ENCODE measurements around the gene NXPE2. TPM values are rescaled to one million over a fixed set of nuclear protein-coding genes. Genes with fewer than 3 reads are reported as not detected.
"Not testable (repeated sequence)": the region's sequence is repeated elsewhere in the genome, so short reads cannot be mapped to it uniquely, and the experiment has no call there.

Gene NXPE2
- 0.05 and 0.17 TPM in 2 replicates for total RNA-seq

DNA sequence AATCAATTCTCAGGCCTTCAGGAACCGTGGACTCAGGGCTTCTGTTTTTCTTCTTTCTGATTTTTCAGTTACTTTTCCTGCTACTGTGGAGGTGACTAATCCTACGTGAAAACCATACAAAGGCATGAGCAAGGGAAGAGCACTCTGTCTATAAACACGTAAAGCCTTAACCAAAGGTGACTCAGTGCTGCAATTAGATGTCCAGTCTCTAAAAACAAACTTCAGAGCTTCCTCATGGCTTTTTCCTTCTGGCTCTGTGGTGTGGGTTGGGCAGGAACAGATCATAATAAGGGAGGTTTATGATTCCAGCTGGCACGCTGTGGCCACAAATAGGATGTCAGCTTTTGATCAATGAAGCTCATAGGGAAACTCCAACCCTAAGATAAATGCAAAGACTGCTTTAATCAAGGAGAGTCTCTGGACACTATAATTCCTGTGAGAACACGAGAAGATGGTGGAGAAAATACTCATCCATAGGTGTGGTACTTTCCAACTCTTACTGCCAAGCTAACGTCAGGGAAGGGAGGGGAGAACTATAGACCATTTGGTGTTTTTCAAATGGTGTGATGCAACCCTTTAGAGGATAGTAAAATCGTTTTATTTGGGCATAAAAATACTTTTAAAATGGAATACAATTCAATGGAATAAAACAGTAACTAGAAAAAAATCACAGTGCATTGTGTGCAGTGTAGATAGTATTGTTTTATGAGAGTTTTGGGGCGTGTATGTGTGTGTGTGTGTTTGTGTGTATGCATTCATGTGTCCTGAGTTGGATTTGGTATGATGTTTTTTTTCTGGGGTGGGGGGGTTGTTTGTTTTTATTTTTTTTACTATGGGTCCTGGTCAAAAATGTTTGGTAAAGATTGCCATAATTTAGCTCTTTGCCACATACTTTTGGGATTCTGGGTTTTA, at the start of gene NXPE2:
Gene NXPE2 (plus strand): TSS at position 403 of the 912 bp plus-strand sequence. CDS start 49 bp downstream, at position 452.
- peak; percentile 72 for DNase-seq (ENCODE audit: low read depth)

DNA sequence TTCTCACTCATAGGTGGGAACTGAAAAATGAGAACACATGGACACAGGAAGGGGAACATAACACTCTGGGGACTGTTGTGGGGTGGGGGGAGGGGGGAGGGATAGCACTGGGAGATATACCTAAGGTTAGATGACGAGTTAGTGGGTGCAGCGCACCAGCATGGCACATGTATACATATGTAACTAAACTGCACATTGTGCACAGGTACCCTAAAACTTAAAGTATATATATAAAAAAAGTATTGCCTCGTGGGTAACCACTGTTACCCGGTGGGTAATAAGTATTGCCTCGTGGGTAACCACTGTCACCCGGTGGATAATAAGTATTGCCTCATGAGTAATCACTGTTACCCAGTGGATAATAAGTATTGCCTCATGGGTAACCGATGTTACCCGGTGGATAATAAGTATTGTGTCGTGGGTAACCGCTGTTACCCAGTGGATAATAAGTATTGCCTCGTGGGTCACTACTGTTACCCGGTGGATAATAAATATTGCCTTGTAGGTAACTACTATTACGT, 46.8 kb upstream of the NXPE2 start:
- not testable (repeated sequence) for DNase-seq (ENCODE audit: low read depth)

DNA sequence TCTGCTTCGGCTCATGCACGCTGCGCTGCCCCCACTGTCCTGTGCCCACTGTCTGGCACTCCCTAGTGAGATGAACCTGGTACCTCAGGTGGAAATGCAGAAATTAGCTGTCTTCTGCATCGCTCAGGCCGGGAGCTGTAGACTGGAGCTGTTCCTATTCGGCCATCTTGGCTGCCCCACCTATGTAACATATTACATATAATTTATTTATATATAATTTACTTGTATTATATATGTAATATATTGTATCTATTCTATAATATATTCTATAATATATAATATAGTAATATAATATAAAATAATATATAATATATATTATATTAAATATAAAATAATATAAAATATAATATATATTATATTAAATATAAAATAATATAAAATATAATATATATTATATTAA, 38.9 kb upstream of the NXPE2 start:
- DNase-seq (ENCODE audit: low read depth) = not testable (repeated sequence)

DNA sequence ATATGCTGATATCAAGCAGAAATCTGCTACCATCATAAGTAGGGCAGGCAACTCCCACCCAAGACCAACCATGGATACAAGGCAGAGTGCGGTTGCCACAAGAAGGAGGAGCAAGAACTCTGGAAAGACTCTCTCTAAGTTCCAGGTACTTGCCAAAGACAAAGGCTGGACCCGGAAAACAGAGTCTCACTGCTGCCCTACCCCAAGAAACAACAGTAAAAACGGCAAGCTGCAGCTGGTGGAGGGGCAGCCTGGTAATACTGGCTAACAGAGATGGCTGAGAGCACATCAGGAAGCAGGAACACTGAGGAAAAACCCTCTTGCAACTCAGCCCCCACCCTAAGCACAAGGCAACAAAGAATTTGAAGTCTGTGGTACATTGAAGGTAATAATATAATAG, 27.7 kb upstream of the NXPE2 start:
- no peak for DNase-seq (ENCODE audit: low read depth)

DNA sequence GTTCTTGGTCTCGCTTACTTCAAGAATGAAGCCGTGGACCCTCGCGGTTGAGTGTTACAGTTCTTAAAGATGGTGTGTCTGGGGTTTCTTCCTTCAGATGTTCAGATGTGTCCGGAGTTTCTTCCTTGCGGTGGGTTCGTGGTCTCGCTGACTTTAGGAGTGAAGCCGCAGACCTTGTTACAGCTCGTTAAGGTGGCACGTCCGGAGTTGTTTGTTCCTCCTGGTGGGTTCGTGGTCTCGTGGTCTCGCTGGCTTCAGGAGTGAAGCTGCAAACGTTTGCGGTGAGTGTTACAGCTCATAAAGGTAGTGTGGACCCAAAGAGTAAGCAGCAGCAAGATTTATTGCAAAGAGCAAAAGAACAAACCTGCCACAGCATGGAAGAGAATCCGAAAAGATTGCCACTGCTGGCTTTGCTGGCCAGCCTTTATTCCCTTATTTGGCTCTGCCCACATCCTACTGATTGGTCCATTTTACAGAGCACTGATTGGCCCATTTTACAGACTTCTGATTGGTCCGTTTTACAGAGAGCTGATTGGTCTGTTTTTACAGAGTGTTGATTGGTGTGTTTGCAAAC, 27.1 kb upstream of the NXPE2 start:
- no peak for DNase-seq (ENCODE audit: low read depth)

DNA sequence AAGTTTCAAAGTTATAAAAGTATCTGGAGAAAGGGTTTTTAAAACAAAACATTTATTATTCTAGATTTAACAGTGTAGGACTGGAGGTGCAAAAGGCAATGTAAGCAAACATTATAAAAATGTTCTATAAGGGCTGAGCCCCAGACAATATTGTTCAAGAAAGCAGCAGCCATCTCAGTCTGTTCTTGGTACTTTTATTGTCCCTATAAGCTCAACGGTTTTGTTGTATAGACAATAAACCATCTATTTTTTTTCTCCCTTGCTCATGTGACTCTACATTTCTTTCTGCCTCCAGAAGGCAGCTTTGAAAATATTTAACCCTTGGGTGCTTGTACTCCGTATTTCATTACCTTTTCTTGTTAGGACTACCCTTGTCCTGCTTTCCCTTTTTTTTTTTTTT, 25.2 kb upstream of the NXPE2 start:
- no peak for DNase-seq (ENCODE audit: low read depth)

DNA sequence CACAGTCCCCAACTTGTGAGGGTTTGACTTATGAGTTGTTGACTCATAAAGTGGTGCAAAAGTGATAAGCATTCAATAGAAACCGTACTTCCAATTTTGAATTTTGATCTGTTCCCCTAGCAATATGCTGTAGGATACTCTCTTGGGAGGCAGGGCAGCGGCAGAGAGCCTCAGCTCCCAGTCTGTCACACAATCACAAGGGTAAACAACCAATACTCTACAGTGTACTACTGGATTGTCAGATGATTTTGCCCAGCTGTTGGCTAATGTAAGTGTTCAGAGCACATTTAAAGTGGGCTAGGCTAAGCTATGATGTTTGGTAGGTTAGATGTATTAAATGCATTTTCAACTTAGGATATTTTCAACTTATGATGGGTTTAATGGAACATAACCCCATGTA, 13.7 kb upstream of the NXPE2 start:
- DNase-seq (ENCODE audit: low read depth) = no peak

DNA sequence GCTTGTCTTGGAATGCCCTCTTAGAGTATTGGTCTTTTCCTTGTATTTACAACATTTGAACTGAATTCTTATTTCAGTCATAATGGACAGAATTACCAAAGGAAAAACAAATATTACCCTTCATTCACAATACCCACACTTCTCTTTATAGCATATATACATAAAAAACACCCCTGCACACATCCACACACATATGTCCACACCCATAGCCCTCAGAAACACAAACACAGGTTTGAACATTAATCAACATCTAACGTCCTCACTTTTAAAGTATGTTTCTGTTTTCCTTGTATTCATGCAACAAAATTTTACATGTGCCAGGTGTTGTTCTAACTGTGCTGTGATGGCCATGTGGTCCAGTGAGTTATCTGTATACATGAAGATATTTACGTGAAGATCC, 11.6 kb upstream of the NXPE2 start:
- DNase-seq (ENCODE audit: low read depth) = no peak

DNA sequence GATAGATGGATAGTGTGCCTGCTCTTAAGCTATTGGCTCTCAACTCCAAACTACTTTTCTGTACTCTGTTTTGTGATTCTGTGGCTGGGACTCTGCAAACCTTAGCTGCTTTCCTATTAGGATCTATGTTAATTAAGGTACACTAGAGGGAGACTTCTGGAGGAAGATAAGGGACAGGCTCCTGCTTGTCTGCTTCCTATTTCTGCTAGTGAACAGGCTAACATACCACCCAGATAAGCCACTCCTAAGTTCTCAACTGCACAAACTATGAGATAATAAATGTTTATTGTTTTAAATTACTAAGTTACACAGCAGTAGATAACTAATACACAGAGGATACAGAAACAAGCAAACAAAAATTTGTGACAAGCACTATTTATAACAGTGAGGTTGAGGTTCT, 10.2 kb upstream of the NXPE2 start:
- DNase-seq (ENCODE audit: low read depth) = no peak

DNA sequence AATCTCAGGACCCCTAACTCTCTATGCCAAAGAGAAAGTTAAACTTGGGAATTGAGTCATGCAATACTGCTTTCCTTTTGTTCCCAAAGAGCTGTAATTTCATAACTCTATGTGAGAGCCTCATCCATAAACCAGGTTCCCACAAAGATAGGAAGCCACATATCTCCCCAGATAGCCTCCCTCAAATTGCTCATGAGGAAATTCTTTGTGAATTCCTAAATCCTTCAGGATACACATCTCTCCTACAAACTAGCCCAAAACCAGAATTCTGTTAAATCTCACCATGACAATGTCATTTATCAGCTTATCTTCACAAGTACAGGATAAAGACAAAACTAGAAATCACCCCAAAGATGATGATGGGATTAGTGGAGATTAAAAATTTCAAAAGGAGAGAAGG, 4.7 kb upstream of the NXPE2 start:
- DNase-seq (ENCODE audit: low read depth) = no peak

DNA sequence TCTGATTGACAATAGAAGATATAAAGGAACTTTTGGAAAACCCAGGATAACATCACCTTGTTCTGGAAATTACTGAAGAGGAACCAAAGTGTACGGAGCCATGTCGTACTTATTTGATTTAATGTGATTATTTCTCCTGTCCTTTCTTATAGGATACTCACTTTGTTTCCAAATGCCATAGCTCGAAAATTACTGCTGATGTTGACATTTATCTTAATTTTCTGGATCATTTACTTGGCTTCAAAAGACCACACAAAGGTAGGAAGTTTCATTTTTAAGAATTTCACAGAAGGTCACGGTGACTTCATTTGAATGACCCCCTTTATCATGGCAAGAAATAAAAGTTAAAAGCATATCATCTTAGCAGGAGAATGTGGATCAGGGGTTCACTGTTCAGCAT, 1.2 kb downstream of the NXPE2 start:
- DNase-seq (ENCODE audit: low read depth) = no peak

DNA sequence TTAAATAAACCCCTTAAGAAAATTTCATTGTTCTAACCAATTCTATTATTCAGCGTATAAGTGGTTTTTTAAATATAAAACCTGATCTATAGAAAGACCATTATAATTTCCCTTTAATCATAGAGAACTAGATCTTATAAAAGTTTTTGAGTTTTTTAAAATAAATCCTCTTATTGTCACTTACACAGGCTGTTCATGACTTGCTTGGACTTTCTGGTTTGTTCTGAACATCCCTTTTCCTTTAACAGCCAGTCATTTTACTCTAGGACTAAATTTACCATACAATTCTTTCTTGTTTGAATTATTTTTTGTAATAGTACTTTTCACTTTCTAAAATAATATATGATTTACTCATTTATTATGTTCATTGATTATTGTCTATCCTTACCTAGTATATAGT, 4.7 kb downstream of the NXPE2 start:
- no peak for DNase-seq (ENCODE audit: low read depth)

DNA sequence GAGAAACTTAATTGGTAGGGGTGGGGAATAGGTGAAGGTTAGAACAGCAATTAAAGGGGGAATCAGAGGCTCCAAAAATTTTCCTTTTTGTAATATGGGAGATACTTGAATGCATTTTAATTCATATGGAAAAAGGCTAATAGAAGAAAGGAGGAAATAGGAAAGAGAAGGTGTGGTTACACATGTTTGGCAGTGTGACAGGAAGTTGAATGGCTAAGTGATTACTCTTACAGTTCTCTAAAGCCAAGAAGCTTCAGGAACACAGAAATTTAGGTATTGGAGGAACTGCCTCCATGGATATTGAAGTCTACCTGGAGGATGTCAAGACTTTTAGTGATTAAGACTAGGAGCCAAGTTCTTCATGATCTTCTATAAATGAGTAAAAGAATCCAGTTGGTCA, 6.3 kb downstream of the NXPE2 start:
- DNase-seq (ENCODE audit: low read depth) = no peak

DNA sequence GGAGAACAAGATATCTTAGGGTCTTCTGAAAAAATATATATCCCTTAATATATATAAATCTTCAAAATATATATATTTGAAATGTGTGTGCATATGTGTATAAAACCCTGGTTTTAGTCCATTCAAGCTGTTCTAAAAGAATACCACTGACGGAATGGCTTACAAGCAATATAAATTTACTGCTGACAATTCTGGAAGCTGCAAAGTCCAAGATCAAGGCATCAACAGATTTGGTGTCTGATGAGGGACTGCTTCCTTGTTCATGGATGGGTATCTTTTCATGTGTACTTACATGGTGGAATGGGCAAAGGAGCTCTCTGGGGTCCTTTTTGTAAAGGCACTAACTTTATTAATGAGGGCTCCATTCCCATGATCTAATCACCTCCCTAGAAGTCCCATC, 6.8 kb downstream of the NXPE2 start:
- DNase-seq (ENCODE audit: low read depth) = no peak

DNA sequence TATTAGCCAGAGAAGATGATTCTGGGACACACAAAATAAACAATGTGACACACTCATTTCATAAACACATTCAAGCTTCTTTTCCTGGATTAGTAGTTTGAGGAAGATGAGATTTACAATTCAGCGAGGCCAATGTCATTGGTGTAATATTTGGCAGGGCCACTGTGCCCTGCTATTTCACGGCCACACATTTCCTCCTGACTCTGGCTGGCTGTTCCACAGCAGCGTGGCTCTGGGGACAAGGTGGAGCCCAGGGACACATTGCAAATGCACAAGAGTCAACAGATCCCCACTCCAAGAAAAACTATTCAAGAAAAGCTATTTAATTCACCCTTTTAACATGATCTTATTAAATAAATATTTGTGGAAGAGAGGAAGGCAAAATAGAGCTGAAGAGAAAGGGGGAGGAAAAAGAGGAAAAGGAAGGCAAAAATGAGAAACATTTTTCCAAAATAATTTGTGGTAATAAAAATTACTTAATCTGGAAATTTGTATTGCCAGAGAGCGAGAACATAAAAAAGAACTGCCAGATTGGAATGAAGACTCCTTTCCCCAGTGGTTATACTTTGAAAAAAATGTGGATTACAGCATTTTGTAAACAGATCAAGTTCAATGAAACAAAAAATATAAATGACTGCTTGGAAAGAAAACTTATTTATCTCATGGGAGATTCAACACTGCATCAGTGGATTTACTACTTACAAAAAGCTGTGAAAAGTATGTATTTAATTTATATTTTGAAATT, 27.1 kb downstream of the NXPE2 start:
- no peak for DNase-seq (ENCODE audit: low read depth)

DNA sequence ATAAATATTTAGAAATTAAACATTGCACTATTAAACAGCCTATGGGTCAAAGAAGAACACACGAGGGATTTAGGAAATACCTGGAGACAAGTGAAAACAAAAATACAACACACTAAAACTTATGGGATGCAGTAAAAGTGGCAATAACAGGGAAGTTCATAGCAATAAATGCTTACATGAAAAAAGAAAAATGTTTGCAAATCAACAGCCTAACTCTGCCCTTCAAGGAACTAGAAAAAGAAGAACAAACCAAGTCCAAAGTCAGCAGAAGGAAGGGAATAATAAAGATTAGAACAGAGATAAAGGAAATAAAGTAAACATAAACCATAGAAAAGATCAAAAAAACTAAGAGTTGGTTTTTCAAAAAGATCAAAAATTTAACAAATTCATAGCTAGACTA, 31.6 kb downstream of the NXPE2 start:
- no peak for DNase-seq (ENCODE audit: low read depth)

DNA sequence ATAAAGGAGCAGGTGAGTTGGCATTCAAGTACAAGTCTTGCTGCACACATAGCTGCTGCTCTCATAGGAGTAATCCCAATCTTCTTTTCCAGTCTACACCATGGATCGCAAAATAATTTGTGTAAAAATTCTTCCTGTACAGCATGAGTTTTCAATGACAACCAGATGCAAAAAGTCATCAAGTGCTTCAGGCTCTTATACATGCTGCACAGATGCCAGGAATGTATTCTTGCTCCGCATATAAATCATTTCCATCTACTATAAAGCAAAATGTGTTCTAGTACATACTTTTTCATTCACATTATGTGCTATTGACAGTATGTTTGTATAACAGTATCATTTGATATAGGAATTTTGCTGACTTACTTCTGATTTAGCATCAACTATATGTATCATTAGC, 35.4 kb downstream of the NXPE2 start:
- DNase-seq (ENCODE audit: low read depth) = no peak

DNA sequence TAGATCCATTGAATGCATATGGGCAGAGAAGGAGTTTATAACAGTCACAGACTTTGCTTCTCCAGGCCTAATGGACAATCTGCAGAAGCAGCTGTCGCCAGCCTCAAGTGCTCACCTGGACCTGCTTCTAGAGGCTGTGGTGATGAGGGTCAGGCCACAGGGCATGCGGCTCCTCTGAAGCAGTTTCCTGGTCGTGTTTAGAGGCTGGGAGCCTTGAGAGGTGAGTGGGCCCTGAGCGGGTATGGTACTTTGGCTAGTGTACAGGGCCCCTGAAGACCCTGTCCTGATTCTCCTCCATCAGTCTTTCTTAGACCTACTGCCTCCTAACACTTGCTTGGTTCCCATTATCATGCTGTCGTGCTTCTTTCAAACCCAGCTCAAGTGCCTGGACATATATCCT, 41.2 kb downstream of the NXPE2 start:
- DNase-seq (ENCODE audit: low read depth) = no peak

DNA sequence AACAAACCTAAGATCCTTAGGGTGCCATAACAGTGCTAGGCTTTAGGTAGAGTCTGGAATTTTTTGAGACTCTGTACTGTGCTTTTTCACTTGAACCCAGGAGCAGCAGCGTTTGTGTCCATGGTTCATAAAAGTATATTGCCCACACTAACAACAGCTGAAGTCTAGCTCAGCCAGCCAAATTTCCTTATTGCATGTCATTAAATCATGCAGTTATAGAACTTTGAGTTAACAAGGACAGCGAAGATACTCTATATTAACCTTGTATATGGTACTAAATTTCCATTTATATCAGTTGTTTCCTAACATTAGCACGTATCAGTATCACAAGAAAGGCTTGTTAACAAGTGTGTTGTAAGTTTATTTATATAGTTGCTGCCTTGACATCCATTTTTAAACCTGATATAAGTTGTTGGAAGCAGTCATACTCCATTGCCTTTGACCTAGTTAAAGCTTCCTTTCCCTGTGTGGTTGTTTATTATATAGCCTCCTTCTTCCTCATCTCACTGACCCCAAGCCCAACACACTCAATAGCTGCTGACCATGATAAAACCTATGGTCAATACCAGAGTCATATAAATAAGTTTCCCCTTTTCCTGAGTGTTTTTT, 46.7 kb downstream of the NXPE2 start:
- no peak for DNase-seq (ENCODE audit: low read depth)

DNA sequence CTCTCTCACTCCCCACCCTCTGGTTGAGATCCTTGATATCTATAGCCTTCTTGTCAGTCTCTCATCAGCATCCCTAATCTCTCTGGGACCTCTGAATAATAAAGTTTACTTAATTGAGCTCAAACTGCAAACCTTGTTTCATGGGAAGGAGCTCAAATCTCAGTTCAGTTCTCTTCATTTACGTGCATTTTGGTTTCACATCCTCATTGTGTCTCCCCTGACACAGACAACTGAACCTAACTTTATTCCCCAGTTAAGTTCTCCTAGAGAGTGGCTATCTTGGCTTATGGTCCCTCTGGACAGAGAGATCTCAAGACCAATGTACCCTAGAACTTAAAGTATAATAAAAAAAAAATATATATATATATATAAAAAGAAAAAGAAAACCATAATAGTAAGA, 47.3 kb downstream of the NXPE2 start:
- no peak for DNase-seq (ENCODE audit: low read depth)

DNA sequence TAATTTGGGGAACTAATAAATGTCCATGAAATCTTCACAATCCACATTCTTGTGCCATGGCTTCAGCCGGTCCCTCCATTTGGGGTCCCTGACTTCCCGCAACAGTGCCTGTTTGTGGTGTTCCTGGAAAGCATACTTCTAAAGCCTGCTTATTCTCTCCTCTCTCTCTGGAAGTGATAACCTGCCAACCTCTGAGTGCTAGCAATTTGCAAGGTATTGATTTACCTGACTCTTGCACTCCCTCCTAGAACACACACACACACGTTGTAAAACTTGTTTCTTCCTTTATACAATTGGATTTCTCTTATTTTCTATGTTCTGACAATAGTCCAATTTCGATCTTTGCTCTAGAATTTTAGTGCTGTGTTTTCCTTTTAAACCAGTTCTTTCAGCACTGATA, 58.5 kb downstream of the NXPE2 start:
- DNase-seq (ENCODE audit: low read depth) = no peak

DNA sequence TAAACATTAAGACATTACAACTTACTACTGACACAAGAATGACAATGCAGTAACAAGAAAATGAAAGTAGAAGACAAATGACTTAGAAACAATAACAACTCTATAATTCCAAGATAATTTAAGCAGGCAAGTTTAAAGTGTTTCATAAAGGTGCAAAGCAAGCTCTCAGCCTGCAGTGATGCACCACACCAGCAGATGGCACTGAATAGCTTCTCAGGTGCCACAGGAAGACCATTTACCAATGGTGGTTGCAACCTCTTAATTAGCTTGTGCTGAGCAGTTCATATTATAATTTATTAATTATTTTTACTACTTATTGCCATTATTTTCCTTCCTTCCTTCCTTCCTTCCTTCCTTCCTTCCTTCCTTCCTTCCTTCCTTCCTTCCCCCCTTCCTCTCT, 60.6 kb downstream of the NXPE2 start:
- DNase-seq (ENCODE audit: low read depth) = peak; percentile 73

All from renal cortical epithelial cell (primary cell).